Measurements from ENCODE around the gene KRT3. TPM values are rescaled to one million over a fixed set of nuclear protein-coding genes. Genes with fewer than 3 reads are reported as not detected.

KRT3 gene
- total RNA-seq, 2 donors from 2014 or later, result not detected

GRCh38 chr12:52821071-52821730 lies 25.3 kb upstream of the KRT3 start:
- Histone ChIP-seq H3K9me3 (no peaks in the 10 kb centered on the region), H3K9ac (ENCODE audit: low read depth in 2 of 2, low read length in 2 of 2) (no peak overlapping the region), H3K27me3 (no peaks in the 10 kb centered on the region), H3K4me3 (no peak overlapping the region), H3K4me1 (no peaks in the 10 kb centered on the region), H3K27ac (no peak overlapping the region), H3K36me3 (no peaks in the 10 kb centered on the region)
- intact Hi-C loops (cut with DNase I), result no loop called here
- no peak for DNase-seq
- TF ChIP-seq CTCF (IDR thresholded peaks at IDR 0.05), result no peak

GRCh38 chr12:52820521-52820920 lies 24.6 kb upstream of the KRT3 start:
- H3K4me1 ChIP-seq, result no peaks in the 10 kb centered on the region
- no peaks in the 10 kb centered on the region for H3K27me3 ChIP-seq
- intact Hi-C loops (cut with DNase I), result no loop called here
- H3K4me3 ChIP-seq, result no peak overlapping the region
- no peak overlapping the region for H3K27ac ChIP-seq
- H3K9ac ChIP-seq (ENCODE audit: low read depth in 2 of 2, low read length in 2 of 2), result no peak overlapping the region
- H3K36me3 ChIP-seq, result no peaks in the 10 kb centered on the region
- no peak for DNase-seq
- no peak for TF ChIP-seq CTCF (IDR thresholded peaks at IDR 0.05)
- H3K9me3 ChIP-seq, result no peaks in the 10 kb centered on the region

GRCh38 chr12:52819731-52820510 lies 24.0 kb upstream of the KRT3 start:
- H3K27me3 ChIP-seq, result no peaks in the 10 kb centered on the region
- no peaks in the 10 kb centered on the region for H3K9me3 ChIP-seq
- H3K9ac ChIP-seq (ENCODE audit: low read depth in 2 of 2, low read length in 2 of 2), result no peak overlapping the region
- H3K27ac ChIP-seq, result no peak overlapping the region
- no peaks in the 10 kb centered on the region for H3K36me3 ChIP-seq
- H3K4me3 ChIP-seq, result no peak overlapping the region
- DNase-seq, result no peak
- intact Hi-C loops (cut with DNase I), result no loop called here
- no peaks in the 10 kb centered on the region for H3K4me1 ChIP-seq
- TF ChIP-seq CTCF (IDR thresholded peaks at IDR 0.05), result no peak

GRCh38 chr12:52818887-52819420 lies 23.0 kb upstream of the KRT3 start:
- no peaks in the 10 kb centered on the region for H3K36me3 ChIP-seq
- H3K9ac ChIP-seq (ENCODE audit: low read depth in 2 of 2, low read length in 2 of 2), result no peak overlapping the region
- H3K4me1 ChIP-seq, result no peaks in the 10 kb centered on the region
- no peak for DNase-seq
- H3K27me3 ChIP-seq, result no peaks in the 10 kb centered on the region
- H3K4me3 ChIP-seq, result no peak overlapping the region
- intact Hi-C loops (cut with DNase I), result no loop called here
- no peak for TF ChIP-seq CTCF (IDR thresholded peaks at IDR 0.05)
- no peak overlapping the region for H3K27ac ChIP-seq
- H3K9me3 ChIP-seq, result no peaks in the 10 kb centered on the region

GRCh38 chr12:52818388-52818787 lies 22.5 kb upstream of the KRT3 start:
- Histone ChIP-seq H3K27ac (no peak overlapping the region), H3K9ac (ENCODE audit: low read depth in 2 of 2, low read length in 2 of 2) (no peak overlapping the region), H3K4me1 (no peaks in the 10 kb centered on the region), H3K36me3 (no peaks in the 10 kb centered on the region), H3K4me3 (no peak overlapping the region), H3K27me3 (no peaks in the 10 kb centered on the region), H3K9me3 (no peaks in the 10 kb centered on the region)
- intact Hi-C loops (cut with DNase I), result no loop called here
- no peak for DNase-seq
- TF ChIP-seq CTCF (IDR thresholded peaks at IDR 0.05), result no peak

Measured in colonic mucosa (tissue), 4 donors.